Measurements from ENCODE around the gene SYT7.

DNA sequence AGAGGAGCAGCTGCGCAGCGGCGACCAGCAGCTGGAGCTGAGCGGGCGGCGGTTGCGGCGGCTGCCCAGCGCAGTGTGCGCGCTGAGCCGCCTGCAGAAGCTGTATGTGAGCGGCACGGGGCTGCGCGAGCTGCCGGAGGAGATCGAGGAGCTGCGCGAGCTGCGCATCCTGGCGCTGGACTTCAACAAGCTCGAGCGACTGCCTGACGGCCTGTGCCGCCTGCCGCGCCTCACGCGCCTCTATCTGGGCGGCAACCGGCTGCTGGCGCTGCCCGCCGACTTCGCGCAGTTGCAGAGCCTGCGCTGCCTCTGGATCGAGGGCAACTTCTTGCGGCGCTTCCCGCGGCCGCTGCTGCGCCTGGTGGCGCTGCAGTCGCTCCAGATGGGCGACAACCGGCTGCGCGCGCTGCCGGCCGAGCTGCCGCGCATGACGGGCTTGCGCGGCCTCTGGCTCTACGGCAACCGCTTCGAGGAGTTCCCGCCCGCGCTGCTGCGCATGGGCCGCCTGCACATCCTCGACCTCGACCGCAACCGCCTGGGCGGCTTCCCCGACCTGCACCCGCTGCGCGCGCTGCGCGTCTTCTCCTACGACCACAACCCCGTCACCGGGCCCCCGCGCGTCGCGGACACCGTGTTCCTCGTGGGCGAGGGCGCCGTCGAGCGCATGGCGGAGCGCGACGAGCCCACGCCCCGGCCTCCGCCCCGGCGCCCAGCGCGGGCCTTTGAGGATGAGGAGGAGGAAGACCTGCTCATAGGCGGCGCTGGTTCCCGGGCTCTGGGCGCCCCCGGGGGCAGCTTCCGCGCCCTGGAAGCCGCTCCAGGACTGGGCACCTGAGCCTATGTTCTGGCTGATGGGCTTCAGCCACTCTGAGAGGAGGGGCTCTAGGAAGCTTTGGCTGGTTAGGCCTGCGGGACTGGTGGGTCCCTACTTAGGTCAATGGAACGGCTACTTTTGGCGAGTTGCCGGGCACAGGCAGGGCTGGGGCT, 71.5 kb downstream of the SYT7 start:
- TF ChIP-seq POLR2AphosphoS5 (IDR thresholded peaks at IDR 0.05; ENCODE audit: low read depth, low read length): no peak
- TF ChIP-seq, protein P1, sequence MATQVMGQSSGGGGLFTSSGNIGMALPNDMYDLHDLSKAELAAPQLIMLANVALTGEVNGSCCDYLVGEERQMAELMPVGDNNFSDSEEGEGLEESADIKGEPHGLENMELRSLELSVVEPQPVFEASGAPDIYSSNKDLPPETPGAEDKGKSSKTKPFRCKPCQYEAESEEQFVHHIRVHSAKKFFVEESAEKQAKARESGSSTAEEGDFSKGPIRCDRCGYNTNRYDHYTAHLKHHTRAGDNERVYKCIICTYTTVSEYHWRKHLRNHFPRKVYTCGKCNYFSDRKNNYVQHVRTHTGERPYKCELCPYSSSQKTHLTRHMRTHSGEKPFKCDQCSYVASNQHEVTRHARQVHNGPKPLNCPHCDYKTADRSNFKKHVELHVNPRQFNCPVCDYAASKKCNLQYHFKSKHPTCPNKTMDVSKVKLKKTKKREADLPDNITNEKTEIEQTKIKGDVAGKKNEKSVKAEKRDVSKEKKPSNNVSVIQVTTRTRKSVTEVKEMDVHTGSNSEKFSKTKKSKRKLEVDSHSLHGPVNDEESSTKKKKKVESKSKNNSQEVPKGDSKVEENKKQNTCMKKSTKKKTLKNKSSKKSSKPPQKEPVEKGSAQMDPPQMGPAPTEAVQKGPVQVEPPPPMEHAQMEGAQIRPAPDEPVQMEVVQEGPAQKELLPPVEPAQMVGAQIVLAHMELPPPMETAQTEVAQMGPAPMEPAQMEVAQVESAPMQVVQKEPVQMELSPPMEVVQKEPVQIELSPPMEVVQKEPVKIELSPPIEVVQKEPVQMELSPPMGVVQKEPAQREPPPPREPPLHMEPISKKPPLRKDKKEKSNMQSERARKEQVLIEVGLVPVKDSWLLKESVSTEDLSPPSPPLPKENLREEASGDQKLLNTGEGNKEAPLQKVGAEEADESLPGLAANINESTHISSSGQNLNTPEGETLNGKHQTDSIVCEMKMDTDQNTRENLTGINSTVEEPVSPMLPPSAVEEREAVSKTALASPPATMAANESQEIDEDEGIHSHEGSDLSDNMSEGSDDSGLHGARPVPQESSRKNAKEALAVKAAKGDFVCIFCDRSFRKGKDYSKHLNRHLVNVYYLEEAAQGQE (IDR thresholded peaks at IDR 0.05; ENCODE audit: insufficient read depth in 1 of 2, low read depth in 2 of 2, low read length in 2 of 2): no peak
- TF ChIP-seq SIN3A (IDR thresholded peaks at IDR 0.05; ENCODE audit: borderline replicate concordance, insufficient read depth, low read length): no peak
- TF ChIP-seq TAF1 (IDR thresholded peaks at IDR 0.05; ENCODE audit: borderline replicate concordance, insufficient read depth, low read length): no peak

All from PFSK-1 (cell line).